Activated CD8-positive, alpha-beta memory T cell treated with anti-CD3 and anti-CD28 coated beads, Interleukin-2, amount 50 U/mL, for 48 hours (primary cell): ENCODE measurements around the gene CTNNBIP1.
A peak's percentile ranks its signal among the peaks of the same experiment; 100 is the strongest.
"Not testable (repeated sequence)": the region's sequence is repeated elsewhere in the genome, so short reads cannot be mapped to it uniquely, and the experiment has no call there.

Source experiments
- DNase-seq: peaks from one replicate; pipeline ENCODE4 v3.0.0-alpha.2; 2020

CTNNBIP1 gene, protein sequence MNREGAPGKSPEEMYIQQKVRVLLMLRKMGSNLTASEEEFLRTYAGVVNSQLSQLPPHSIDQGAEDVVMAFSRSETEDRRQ

DNA sequence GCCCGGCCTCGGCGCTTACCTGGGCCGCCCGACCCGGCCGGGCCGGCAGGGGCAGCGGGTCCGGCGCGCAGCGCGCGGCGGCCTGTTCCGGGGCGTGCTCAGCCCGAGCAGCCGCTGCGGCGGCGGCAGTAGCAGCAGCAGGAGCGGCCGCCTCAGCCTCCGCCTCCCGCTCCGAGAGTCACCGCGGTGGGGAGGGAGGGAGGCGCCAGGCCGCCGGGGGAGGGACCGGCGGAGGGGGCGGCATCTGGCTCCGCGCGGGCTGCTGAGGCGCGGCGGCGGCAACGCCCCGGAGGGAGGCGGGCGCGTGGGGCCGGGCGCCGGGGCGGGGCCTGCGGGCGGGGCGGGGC lies at the start of gene CTNNBIP1:
Gene CTNNBIP1 (minus strand): TSS at position 194 of the 347 bp plus-strand sequence. CDS start 38,205 bp downstream, outside the sequence.
- DNase-seq, result no peak

DNA sequence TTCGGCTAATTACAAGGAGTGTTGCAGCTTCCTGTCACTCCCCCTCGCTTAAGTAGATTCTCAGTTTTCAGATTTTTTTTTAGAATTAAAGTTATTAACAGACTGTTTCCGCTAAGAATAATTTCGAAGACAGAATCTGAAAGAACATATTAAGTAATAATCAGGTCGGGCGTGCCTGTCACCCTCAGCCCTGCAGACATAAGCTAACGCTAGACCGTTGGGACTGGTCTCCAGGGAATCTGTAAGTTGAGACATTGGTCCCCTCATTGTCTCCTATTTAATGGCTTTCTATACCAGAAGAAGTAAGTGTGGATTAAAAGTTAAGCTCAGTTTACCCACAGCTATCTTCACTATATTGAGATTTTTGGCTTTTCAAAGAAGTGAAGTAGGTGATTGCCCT lies 47.7 kb upstream of the CTNNBIP1 start:
- no peak for DNase-seq

DNA sequence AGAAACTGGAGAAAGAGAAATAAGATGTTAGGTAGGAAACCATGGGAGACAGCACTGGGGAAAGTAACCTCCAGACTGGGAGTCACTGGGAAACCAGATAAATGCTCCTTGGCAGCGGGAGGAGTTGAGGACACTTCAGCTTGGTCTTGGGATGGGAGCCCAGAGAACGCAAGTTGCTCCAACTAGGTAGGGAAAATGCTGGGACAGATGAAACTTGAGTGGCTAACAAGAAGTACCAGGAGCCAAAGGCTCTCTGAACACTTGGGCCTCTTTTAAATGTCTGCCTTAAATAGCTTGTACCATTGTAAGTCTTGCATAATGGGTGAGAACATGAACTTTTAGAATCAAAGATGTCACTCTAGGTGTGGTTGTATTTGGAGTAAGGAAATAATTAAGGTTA lies 36.2 kb upstream of the CTNNBIP1 start:
- DNase-seq, result no peak

DNA sequence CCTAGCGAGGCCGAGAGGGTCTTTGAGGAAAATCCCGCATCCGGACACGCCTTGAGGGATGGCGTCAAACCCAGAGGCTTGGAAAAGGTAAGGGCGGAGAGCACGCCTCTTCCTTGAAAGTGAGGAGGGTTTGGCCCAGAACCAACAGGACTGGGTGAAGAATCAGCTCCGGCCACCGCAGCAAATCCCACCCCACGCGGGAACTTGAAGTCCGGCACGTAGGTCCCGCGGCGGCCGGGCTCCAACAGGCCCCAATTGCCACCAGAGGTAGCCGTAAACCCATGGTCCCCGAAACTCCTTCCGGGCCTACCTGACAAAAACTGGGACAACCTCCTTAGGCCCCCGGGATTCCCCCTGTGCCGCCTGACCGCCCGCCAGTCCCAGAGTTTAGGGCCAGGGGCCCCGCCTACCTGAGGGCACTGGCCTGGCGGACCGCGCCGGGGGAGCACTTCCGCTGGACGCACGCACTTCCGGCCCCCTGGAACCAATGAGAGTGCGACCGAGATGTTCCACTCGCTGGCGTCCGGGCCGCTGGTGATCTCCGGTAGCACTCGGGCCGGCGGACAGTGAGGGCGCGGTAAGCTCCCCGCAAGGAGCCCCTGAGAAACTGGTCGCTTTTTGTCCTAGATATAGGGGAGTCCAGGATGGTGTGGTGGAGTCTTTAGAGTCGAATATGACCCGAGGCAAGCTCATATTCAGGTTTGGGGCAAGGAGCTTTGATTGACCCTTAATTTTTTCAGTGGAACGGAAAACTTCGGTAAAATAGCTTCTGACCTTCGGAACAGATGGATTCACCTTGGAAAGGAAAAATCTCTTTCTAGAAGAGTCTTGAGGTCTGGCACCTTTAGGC lies 33.1 kb upstream of the CTNNBIP1 start, which contains the start of the genes LZIC and NMNAT1:
Gene LZIC (minus strand): TSS at position 453 of the 850 bp plus-strand sequence. CDS start 6,772 bp downstream, outside the sequence.
Gene NMNAT1 (plus strand): TSS at position 537 of the 850 bp plus-strand sequence. CDS start 28,599 bp downstream, outside the sequence.
- peak; percentile 96 for DNase-seq

DNA sequence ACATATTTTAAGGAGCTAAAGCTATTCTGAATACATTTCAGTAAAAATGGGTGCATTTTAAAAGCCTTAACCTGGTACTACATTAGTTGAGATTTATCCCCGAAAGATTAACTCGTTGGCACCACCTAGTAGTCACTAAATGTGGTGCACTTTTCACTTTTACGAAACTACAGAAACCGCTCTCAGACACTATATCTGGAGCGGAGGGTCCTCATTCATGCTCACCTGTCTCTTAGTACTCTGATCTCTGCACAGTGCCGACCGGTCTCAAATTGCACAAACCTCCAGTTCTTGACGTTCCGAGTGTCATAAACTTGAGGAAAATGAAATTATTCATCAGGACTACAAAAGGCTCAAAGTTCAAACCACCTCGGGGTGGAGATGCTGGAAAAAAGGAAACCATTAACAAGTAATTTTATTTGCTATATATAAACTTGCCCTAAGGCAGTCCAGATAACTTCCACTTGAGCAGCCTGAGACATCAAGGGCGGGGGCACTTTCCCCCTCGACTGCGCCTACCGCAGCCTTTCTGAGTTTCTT lies 32.4 kb upstream of the CTNNBIP1 start:
- DNase-seq, result no peak

DNA sequence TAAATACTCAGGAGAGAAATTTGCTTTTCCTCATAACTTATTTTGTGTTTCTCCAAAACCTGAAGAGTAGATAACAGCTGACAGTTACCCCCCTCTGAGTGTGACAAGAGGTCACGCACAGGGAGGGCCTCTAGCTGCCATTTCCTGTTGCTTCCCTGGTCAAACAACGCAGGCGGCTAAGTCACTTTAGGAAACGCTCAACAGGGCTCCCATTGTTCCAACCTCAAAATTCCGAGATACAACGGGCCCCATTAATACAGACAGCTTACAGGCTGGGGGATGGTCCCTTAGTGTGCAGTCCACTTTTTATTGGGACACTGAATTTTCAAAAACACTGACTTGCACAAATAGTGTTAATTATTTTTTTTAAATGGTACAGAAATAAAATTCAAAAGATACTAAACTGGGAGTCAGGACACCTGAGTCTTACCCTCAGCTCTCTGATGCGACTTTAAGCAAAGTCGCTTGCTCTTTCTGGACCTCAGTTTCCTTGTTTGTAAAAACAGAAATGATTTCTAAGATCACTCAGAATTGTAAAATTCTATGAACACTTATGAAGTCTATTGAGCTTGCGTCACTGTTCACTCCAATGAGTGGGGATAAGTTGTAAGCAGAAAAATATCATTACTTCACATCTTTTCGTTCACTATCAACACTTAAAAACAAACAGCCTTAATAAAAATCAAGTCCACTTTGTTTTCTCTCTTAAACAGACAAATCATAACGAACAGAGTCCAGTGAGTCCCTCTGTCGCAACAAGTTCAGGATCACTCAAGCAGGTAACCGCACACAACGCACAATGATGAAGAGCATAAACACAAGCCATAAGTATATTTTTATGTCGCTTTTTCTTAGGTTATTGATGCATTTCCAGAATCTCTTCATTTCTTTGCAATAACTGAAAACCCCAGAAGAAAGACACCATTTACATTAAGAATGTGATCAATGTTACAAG lies 19.6 kb upstream of the CTNNBIP1 start:
- DNase-seq, result no peak

DNA sequence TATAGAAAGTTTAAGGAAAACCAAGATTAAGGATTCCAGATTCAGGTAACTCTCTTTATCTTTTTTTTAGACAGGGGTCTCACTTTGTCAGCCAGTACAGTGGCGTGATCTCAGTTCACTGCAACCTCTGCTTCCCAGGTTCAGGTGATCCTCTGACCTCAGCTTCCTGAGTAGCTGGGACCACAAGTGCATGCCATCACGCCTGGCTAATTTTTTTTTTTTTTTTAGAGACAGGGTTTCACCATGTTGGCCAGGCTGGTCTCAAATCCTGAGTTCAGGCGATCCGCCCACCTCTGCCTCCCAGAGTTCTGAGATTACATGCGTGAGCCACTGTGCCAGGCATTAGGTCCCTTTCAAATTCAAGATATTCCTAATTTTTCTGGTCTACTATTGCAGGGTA lies 17.2 kb upstream of the CTNNBIP1 start:
- no peak for DNase-seq

DNA sequence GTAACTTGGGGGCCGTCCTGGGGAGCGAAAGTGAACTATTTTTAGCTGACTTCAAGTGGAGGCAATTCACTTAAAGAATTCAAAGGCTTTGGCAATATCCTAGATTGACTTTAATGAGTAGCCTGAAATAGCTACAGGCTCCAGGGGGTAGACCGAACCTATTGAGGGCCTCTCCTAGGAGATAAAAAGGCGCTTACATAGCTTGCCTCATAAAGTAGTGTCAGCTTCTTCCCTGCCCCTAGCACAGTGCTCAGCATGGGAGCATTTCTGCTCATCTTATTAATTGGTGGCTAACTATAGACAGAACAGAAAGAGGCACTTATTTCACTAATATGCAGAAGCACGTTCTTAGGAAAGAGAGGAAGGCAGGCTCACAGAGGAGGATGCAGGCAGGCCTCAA lies 12.3 kb upstream of the CTNNBIP1 start:
- DNase-seq, result no peak

DNA sequence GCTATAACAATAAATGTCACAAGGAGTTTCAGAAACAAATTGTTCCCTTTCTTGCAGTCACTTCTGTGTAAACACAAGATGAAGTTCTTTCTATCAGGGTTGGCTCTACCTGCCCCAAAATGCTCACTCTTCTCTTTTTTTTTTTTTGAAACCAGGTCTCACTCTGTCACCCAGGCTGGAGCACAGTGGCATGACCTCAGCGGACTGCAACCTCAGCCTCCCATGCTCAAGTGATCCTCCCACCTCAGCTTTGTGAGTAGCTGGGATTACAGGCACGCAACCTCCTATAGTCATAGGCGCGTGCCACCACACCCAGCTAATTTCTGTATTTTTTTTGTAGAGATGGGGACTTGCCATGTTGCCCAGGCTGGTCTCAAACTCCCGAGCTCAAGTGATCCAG lies 10.5 kb upstream of the CTNNBIP1 start:
- peak; percentile 4 for DNase-seq

DNA sequence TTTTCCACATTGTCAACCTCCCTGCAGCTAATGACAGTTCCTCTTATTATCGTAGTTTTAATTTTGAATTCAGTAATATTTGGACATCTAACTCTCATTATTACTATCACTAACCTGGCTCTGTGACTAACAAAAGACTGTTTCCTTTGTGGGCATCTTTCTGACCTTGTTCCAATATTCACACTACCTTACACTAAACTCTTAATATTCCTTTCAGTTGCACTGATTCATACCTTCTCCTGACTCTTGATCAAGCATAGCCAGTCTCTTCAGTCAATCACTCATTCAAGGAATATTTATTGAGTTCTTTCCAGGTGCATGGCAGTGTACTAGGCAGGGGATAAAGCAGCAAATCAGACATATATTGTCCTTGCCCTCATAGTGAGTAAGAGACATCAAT lies 7.8 kb upstream of the CTNNBIP1 start:
- no peak for DNase-seq

DNA sequence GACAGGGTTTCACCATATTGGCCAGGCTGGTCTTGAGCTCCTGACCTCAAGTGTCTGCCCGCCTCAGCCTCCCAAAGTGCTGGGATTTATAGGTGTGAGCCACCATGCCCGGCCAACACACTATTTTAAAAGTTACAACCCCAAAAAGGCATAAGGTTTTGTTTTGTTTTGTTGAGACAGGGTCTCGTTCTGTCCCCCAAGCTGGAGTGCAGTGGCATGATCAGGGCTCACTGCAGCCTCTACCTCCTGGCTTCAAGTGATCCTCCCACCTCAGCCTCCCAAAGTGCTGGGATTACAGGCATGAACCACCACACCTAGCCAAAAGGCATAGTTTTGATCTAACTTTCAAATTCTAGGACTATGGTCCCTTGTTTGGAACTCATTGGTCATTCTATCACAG lies 7.4 kb upstream of the CTNNBIP1 start:
- not testable (repeated sequence) for DNase-seq

DNA sequence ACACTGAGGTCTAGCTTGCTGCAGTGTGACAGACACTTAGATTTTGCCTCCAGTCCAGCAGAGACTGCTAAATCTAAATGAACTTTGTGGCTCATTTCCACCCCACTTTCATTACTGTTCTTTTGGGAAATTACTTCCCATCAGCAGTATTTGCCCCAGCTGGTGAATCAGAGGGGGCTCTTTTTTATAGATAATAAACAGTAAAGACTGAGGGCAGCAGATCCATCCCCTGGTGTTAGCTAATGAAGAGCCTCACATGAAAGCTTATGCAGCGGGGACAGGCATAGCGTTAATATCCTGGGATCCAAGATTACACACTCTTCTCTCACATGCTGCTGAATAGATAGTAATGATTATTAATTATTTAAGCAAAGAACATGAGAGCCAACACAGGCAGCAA lies 6.4 kb upstream of the CTNNBIP1 start:
- peak; percentile 1 for DNase-seq

DNA sequence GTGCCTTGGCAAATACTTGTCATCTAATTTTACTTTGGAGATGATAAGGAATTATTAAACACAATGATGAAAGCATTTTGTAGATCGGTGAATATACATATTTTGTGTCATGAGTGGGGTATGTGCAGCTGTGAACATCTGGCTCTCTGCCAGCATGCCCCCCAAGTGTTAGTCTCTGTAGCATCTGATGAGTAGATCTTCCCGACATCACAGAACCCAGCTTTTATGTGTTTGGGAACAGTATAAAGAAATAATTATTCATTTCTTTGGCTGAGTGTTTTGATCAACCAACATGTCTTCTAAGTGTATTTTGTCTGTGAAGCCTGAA lies 4.5 kb upstream of the CTNNBIP1 start:
- peak; percentile 2 for DNase-seq

DNA sequence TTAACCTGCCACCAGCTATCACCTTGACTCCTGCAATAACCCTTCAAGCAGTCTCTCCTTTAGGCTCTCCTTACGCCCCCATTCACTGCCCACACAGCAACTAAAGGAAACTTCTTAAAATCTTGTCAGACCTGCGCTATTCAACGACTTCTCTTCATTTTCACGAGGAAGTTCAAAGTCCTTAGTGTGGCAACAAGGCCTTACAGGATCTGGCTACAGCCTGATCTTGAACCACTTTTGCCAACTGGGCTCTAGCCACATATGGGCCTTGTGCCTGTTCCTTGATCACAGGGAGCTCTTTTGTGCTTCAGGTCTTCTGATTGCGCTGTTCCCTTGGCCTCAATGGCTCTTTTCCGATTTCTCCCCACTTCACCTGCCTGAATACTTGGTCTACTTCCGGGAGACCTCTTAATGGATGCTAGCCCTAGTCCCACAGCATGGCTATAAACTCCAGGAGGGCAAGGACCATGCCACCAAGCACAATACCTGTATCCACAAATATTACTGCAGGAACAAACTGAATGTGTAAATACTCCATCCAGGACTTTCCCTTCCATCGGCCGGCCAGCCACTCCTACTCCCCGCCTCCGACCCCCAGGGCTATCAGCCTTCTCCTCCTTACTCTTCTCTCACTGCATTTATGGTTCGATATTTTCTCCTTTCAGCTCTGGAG lies 2.3 kb upstream of the CTNNBIP1 start:
- DNase-seq, result no peak

DNA sequence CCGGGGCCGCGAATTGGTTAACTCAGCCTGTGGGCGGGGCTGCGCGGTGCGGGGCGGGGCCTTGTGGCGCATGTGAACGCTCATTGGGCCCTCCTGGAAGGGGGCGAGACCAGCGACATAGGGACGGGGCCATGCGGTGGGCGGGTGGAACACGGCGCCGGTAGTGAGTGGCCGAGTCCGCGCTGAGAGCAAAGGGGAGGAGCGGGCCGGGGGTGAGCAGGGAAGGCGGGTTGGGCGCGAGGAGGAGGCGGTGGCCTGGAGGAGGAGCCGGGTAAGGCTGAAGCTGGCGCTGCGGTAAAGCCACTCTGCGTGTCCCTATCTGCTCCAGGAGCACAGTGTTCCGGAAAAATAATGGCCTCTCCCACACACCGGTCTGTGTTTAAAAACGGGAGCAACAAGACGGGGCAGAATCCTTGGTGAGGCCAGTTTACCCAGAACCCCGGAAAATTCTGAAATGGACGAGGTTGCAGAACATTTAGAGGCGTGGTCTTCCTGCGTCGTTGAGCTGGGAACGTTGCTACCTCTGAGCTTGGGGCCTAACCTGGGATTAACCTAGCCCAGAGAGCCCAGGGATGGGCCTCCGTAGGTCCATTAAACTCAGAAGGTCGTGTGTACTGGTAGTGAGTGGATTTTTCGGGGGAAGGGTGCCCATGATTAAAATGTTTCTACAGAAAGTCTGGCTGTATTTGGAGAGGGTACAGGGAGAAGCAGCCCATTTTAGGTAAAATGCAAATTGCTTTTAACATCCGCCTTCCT lies 532 bp upstream of the CTNNBIP1 start:
- peak; percentile 100 for DNase-seq

DNA sequence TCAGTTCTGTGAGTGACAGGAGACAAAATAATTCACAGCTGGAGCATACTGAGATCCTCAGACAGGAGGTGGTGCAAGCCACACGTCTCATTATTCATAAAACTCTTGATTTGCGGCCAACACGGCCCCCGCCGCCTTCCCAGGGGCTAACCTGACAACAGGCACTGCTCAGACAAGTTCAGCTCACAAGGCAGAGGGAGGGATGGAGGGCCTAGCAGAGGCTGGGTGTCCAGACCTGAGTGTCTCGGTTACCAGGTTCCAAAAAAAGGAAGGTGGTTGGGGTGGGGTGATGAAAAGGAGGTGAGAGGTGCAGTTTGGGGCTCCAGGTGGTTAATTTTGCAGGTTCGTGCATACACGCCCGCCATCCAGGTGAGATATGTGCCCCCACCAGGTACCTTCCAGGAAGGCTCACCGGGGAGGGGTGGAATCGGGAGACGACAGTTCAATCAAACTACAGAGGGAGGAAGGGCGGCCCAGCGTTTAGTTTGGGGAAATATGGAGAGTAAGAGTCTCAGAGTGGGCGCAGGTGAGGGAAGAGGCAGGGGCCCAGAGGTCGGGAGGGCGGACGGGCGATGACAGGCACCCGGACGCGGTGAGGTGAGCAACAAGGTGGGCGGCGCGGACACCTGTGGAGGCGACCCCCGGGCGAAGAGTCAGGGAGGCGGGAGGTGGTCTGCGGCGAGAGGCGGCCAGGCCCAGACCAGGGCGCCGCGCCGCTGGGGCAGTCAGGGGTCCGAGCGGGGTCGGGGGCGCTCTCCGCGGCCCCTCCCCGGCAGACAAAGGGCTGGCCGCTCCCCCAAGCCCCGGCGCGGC lies 629 bp downstream of the CTNNBIP1 start:
- DNase-seq, result peak; percentile 80

DNA sequence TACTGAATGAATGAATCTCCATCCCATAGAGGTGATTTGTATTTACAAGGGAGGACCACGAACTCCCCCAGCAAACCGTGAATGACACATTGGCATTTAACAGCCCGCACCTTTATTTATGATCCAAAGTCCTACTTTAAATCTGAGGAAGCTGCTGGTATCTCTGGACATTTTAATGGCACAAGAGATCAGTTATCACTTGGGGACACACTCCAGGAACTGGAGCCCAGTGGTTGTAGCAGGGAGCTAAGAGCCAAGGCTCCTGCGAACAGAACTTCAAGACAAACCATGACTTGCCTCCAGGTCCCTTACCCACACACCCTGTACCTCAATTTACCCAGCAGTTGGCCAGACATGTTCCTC lies 1.2 kb downstream of the CTNNBIP1 start:
- no peak for DNase-seq

DNA sequence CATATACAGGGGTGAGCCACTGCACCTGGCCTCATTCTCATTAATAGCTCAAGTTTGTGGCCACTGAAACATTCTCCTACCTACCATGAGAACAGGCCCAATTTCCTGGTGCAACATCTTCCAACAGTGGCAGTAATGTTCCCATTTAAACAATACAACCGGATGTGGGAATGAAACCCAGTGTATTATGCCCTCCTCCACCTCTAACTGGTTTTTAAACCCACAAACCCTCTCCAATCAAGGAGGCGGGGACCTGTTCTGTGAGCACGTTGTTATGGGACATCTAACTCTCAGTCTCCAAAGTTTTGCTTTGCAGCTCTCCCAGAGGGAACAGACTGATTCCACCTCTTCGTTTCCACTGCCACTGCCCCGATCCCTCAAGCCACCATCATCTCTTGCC lies 2.6 kb downstream of the CTNNBIP1 start:
- no peak for DNase-seq

DNA sequence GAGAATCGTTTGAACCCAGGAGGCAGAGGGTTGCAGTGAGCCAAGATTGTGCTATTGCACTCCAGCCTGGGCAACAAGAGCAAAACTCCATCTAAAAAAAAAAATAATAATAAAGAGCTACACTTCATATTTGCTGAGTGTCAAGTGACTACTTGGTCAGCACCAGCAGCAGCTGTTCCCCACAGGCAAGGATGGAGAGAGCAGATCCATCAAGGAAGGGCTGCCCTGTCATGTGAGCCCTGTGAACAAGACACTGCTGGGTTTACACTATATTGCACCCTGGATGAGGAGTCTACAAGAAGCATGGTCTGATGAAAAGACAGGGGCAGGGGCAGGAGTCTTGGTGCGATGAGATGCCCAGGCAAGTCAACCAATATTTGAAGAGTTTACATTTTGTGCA lies 3.6 kb downstream of the CTNNBIP1 start:
- DNase-seq, result no peak

DNA sequence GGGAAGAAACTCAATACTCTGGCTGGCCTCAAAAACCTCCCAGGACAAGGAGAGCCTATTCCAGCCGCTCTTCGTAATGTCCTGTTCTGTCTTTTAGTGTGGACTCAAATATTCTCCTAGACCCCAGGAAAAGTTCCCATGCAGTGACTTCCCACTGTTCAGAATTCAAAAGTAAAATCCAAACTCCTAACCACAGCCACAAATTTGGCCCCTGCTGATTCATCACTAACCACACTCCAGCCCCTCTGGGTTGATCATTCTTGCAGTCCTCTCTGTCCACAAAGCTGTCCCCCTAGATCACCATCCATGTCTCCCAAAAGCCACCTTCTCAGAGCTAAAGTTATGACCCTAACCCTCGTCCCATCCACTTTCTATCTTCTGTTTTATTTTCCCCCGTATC lies 5.1 kb downstream of the CTNNBIP1 start:
- no peak for DNase-seq

DNA sequence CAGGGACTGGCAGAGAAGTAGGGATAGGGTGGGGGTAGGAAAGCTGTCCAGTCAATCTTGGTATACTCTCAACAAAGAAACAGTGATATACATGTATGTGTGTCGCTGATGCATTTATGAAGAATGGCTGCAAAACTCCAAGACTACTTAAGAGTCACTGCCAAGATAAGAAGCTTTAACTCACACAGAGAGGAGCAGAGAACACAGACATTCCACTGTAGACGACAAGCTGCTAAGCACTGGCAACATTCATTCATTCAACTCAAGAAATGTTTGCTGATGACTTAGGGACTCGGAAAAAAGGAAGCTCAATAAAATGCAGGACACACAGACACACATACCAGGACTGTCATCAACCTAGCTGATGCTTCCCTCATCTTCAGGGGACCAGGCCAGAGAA lies 5.5 kb downstream of the CTNNBIP1 start:
- DNase-seq, result no peak
